Tibial nerve (tissue), 4 donors: Measurements from ENCODE around the gene CDC42EP5. TPM values are rescaled to one million over a fixed set of nuclear protein-coding genes. Genes with fewer than 3 reads are reported as not detected.

ENCODE experiments used
- DNase-seq, 2 donors: peaks; one replicate each; pipeline ENCODE4 v3.0.0-alpha.2; 2019; ENCODE audit warnings: low spot score in 2 of 2
- H3K27ac ChIP-seq, 4 donors: fragments of 200-600 bp; sonication (generic) in 3 of 4; one replicate each; pipeline ENCODE4 v1.5.1; 2017 to 2019; ENCODE audit warnings: mild to moderate bottlenecking in 1 of 4
- H3K27me3 ChIP-seq, 2 donors: fragments of 200-600 bp; sonication (generic) in 1 of 2; one replicate each; pipeline versions ENCODE4 v1.5.1 to v1.6.0; 2017 to 2019
- H3K36me3 ChIP-seq, 3 donors: fragments of 200-600 bp; sonication (generic); one replicate each; pipeline ENCODE4 v1.5.1; 2018 to 2019
- H3K4me1 ChIP-seq, 4 donors: fragments of 200-600 bp; sonication (generic) in 3 of 4; one replicate each; pipeline ENCODE4 v1.5.1; 2017 to 2019
- H3K4me3 ChIP-seq, 4 donors: fragments of 200-600 bp; sonication (generic) in 3 of 4; one replicate each; pipeline ENCODE4 v1.5.1; 2017 to 2019; ENCODE audit warnings: mild to moderate bottlenecking in 1 of 4, moderate library complexity in 1 of 4
- H3K9me3 ChIP-seq, 4 donors: fragments of 200-600 bp; sonication (generic) in 3 of 4; one replicate each; pipeline ENCODE4 v1.5.1; 2017 to 2019
- CTCF ChIP-seq, 5 experiments: fragments of 200-600 bp in 3 of 5; fragments of 450-650 bp in 2 of 5; sonication (generic) in 3 of 5; IDR thresholded peaks; one replicate each; pipeline ENCODE4 v1.5.1; 2016 to 2019; ENCODE audit warnings: antibody characterized with exemption in 5 of 5, mild to moderate bottlenecking in 3 of 5, moderate library complexity in 2 of 5
- EP300 ChIP-seq, 2 donors: sonication (generic); formaldehyde crosslinking; IDR thresholded peaks; one replicate each; pipeline ENCODE4 v1.6.1; 2017; ENCODE audit warnings: antibody characterized with exemption in 2 of 2, mild to moderate bottlenecking in 1 of 2
- POLR2A ChIP-seq, 2 donors: fragments of 450-650 bp; IDR thresholded peaks; one replicate each; pipeline ENCODE4 v1.6.1; 2017; ENCODE audit warnings: antibody characterized with exemption in 2 of 2, mild to moderate bottlenecking in 2 of 2, moderate library complexity in 2 of 2
- WGBS, 2 donors: methylation state at CpG; one replicate each; pipeline ENCODE4 v1.1.5; 2018; 5-methylcytosine and 5-hydroxymethylcytosine counted together
- total RNA-seq, 4 donors: library from RNA; depleted of rRNA; stranded (reverse); fragments of >200 nt; gene quantifications; one replicate each; pipeline ENCODE4 v1.1.0, GENCODE V29; 2016

CDC42EP5 gene
- total RNA-seq, 4 donors from 2014 or later = 38.9 to 62.2 (median 50.2) TPM

- peaks cover 0 to 7% (median 0%) of the 10 kb centered on the region in 3 donors for H3K36me3 ChIP-seq
- no peak for DNase-seq
- H3K27ac ChIP-seq = no peak overlapping the region
- WGBS, 2 donors = 53 to 59% methylated on average over 23 of the region's 23 CpGs
- H3K4me1 ChIP-seq = peaks cover 0 to 64% (median 29%) of the 10 kb centered on the region in 4 donors
- no peak overlapping the region for H3K4me3 ChIP-seq
- no peaks in the 10 kb centered on the region for H3K9me3 ChIP-seq
- no peak for TF ChIP-seq POLR2A (IDR thresholded peaks at IDR 0.05)
- TF ChIP-seq CTCF (IDR thresholded peaks at IDR 0.05) = no peak
- TF ChIP-seq EP300 (IDR thresholded peaks at IDR 0.05) = no peak
- peaks cover 0 to 20% of the 10 kb centered on the region in 2 donors for H3K27me3 ChIP-seq
Observed at GRCh38 chr19:54434112-54434872, 38.8 kb downstream of the CDC42EP5 start.

GRCh38 chr19:54433697-54434096 lies 39.4 kb downstream of the CDC42EP5 start:
- DNase-seq = no peak
- Histone ChIP-seq H3K9me3 (no peaks in the 10 kb centered on the region), H3K4me1 (peaks cover 0 to 64% (median 26%) of the 10 kb centered on the region in 4 donors), H3K4me3 (no peak overlapping the region), H3K27ac (no peak overlapping the region), H3K36me3 (peaks cover 0 to 7% (median 0%) of the 10 kb centered on the region in 3 donors), H3K27me3 (peaks cover 0 to 25% of the 10 kb centered on the region in 2 donors)
- 86 to 92% methylated on average over 5 of the region's 5 CpGs for WGBS, 2 donors
- TF ChIP-seq CTCF (IDR thresholded peaks at IDR 0.05) = no peak
- TF ChIP-seq EP300 (IDR thresholded peaks at IDR 0.05) = no peak
- no peak for TF ChIP-seq POLR2A (IDR thresholded peaks at IDR 0.05)

GRCh38 chr19:54432144-54432738 lies 40.9 kb downstream of the CDC42EP5 start:
- Histone ChIP-seq H3K9me3 (no peaks in the 10 kb centered on the region), H3K27me3 (peaks cover 0 to 32% of the 10 kb centered on the region in 2 donors), H3K4me3 (no peak overlapping the region), H3K36me3 (peaks cover 0 to 7% (median 0%) of the 10 kb centered on the region in 3 donors), H3K27ac (no peak overlapping the region), H3K4me1 (peaks cover 0 to 57% (median 24%) of the 10 kb centered on the region in 4 donors)
- TF ChIP-seq EP300 (IDR thresholded peaks at IDR 0.05) (no peak), POLR2A (IDR thresholded peaks at IDR 0.05) (no peak), CTCF (IDR thresholded peaks at IDR 0.05) (no peak)
- DNase-seq = no peak
- WGBS, 2 donors = 66 to 74% methylated on average over 10 of the region's 10 CpGs

GRCh38 chr19:54431255-54431838 lies 41.7 kb downstream of the CDC42EP5 start:
- no peaks in the 10 kb centered on the region for H3K9me3 ChIP-seq
- H3K36me3 ChIP-seq = peaks cover 0 to 4% (median 0%) of the 10 kb centered on the region in 3 donors
- no peak for DNase-seq
- 42 to 51% methylated on average over 11 of the region's 11 CpGs for WGBS, 2 donors
- peaks cover 0 to 38% of the 10 kb centered on the region in 2 donors for H3K27me3 ChIP-seq
- H3K4me3 ChIP-seq = peak overlapping the region in 1 of 4 donors; percentile 44
- H3K4me1 ChIP-seq = peaks cover 0 to 54% (median 23%) of the 10 kb centered on the region in 4 donors
- TF ChIP-seq POLR2A (IDR thresholded peaks at IDR 0.05) (no peak), CTCF (IDR thresholded peaks at IDR 0.05) (peak in 1 of 5 experiments; percentile 5), EP300 (IDR thresholded peaks at IDR 0.05) (no peak)
- H3K27ac ChIP-seq = peak overlapping the region in 1 of 4 donors; percentile 36
